ENCODE measurements around the gene AQR. TPM values are rescaled to one million over a fixed set of nuclear protein-coding genes. Genes with fewer than 3 reads are reported as not detected.

The AQR gene
- total RNA-seq: 10 to 100 TPM; 14.9 to 46.9 (median 19.5) TPM

GRCh38 chr15:34969340-34970097 is at the start of gene AQR:
Gene AQR, minus strand, starts transcription at chr15:34969742. Its CDS starts 129 bp downstream, at chr15:34969613.
- 0 to 7% (median 0%) methylated on average over 3 to 27 of the region's 44 CpGs; no CpG with 5 or more reads in 4 of the 10 experiments for WGBS, 10 experiments
- peak within 1 kb of the TSS; percentile 44 to 78 (median 67) for H3K4me3 ChIP-seq
- in situ Hi-C loops (cut with MboI; ENCODE audit: low pct_unique_long_range_greater_than_20kb in 2 of 9, low sequenced_read_pairs in 9 of 9, unreplicated experiment in 9 of 9): no loop called here
- peak; percentile 97 to 100 (median 99) for ATAC-seq (replicated peaks in 6 of 8)
- H3K27ac ChIP-seq: peak within 1 kb of the TSS; percentile 22 to 74
- peaks cover 4 to 7% of the 10 kb centered on the region in 2 donors for H3K4me1 ChIP-seq (replicated peaks in 1 of 2)

GRCh38 chr15:35014241-35014640 is 44.7 kb upstream of the AQR start:
- Histone ChIP-seq H3K27ac (peak overlapping the region; percentile 10 to 86), H3K4me3 (no peak overlapping the region), H3K4me1 (replicated peaks in 1 of 2) (peaks cover 20 to 24% of the 10 kb centered on the region in 2 donors)
- peak in 4 of 8 experiments; percentile 42 to 97 (median 80) for ATAC-seq (replicated peaks in 6 of 8)
- in situ Hi-C loops (cut with MboI; ENCODE audit: low pct_unique_long_range_greater_than_20kb in 2 of 9, low sequenced_read_pairs in 9 of 9, unreplicated experiment in 9 of 9): no loop called here

GRCh38 chr15:35013370-35013769 is 43.8 kb upstream of the AQR start:
- no peak for ATAC-seq (replicated peaks in 6 of 8)
- Histone ChIP-seq H3K27ac (peak overlapping the region; percentile 10 to 86), H3K4me1 (replicated peaks in 1 of 2) (peaks cover 20 to 22% of the 10 kb centered on the region in 2 donors), H3K4me3 (no peak overlapping the region)
- WGBS, 10 experiments: 0 to 92% (median 71%) methylated on average over 2 to 4 of the region's 4 CpGs; no CpG with 5 or more reads in 1 of the 10 experiments
- in situ Hi-C loops (cut with MboI; ENCODE audit: low pct_unique_long_range_greater_than_20kb in 2 of 9, low sequenced_read_pairs in 9 of 9, unreplicated experiment in 9 of 9): no loop called here

DNA sequence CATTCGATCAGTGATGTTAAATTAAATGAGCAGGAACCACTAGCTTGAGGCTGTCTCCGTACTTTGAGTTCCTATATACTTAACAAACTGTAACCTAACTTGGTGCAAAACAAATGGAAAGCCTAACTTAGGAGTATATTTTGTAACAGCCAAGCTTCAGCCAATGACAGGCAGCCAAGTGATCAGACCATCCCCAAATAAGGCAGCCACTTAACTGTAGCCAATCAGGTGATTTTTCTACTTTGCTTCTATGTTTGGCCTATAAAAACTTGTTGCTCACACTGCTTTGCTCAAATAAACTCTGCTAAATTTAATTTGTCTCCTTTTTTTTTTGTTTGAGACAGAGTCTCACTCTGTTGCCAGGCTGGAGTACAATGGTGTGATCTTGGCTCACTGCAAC is 37.9 kb upstream of the AQR start:
- WGBS, 10 experiments: 52 to 100% (median 92%) methylated on average over 2 of the region's 2 CpGs; no CpG with 5 or more reads in 2 of the 10 experiments
- ATAC-seq (replicated peaks in 6 of 8): no peak
- Histone ChIP-seq H3K4me1 (replicated peaks in 1 of 2) (no peaks in the 10 kb centered on the region), H3K4me3 (no peak overlapping the region), H3K27ac (no peak overlapping the region)
- in situ Hi-C loops (cut with MboI; ENCODE audit: low pct_unique_long_range_greater_than_20kb in 2 of 9, low sequenced_read_pairs in 9 of 9, unreplicated experiment in 9 of 9): no loop called here

DNA sequence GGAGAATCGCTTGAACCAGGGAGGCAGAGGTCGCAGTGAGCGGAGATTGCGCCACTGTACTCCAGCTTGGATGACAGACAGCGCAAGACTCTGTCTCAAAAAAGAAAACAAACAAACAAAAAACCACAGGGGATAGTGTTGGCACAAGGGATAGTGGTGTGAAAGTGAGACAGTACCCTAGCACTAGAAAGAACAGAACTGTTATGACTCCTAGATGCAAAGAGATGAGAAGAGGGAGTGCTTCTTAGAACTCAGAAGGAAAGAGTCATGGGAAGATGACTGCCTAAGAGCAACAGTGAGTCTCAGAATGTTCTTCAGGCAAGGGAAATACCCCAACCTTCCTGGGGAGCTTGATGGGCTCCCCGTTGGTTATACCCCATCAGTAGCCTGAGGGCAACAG is 36.4 kb upstream of the AQR start:
- WGBS, 10 experiments: 84 to 100% (median 96%) methylated on average over 4 to 6 of the region's 6 CpGs; no CpG with 5 or more reads in 3 of the 10 experiments
- in situ Hi-C loops (cut with MboI; ENCODE audit: low pct_unique_long_range_greater_than_20kb in 2 of 9, low sequenced_read_pairs in 9 of 9, unreplicated experiment in 9 of 9): no loop called here
- H3K4me1 ChIP-seq (replicated peaks in 1 of 2): peaks cover 0 to 4% of the 10 kb centered on the region in 2 donors
- H3K4me3 ChIP-seq: no peak overlapping the region
- no peak overlapping the region for H3K27ac ChIP-seq
- ATAC-seq (replicated peaks in 6 of 8): no peak

GRCh38 chr15:35003928-35004327 is 34.4 kb upstream of the AQR start:
- Histone ChIP-seq H3K27ac (no peak overlapping the region), H3K4me1 (replicated peaks in 1 of 2) (peaks cover 0 to 4% of the 10 kb centered on the region in 2 donors), H3K4me3 (no peak overlapping the region)
- no peak for ATAC-seq (replicated peaks in 6 of 8)
- in situ Hi-C loops (cut with MboI; ENCODE audit: low pct_unique_long_range_greater_than_20kb in 2 of 9, low sequenced_read_pairs in 9 of 9, unreplicated experiment in 9 of 9): no loop called here
- 46 to 96% (median 78%) methylated on average over 1 to 3 of the region's 3 CpGs for WGBS, 10 experiments

GRCh38 chr15:35000511-35000910 is 31.0 kb upstream of the AQR start:
- WGBS, 10 experiments: 0 to 100% (median 93%) methylated on average over 1 of the region's 1 CpG; no CpG with 5 or more reads in 4 of the 10 experiments
- ATAC-seq (replicated peaks in 6 of 8): peak in 3 of 8 experiments; percentile 30 to 90 (median 72)
- Histone ChIP-seq H3K4me1 (replicated peaks in 1 of 2) (peaks cover 0 to 4% of the 10 kb centered on the region in 2 donors), H3K4me3 (no peak overlapping the region), H3K27ac (no peak overlapping the region)
- in situ Hi-C loops (cut with MboI; ENCODE audit: low pct_unique_long_range_greater_than_20kb in 2 of 9, low sequenced_read_pairs in 9 of 9, unreplicated experiment in 9 of 9): no loop called here

DNA sequence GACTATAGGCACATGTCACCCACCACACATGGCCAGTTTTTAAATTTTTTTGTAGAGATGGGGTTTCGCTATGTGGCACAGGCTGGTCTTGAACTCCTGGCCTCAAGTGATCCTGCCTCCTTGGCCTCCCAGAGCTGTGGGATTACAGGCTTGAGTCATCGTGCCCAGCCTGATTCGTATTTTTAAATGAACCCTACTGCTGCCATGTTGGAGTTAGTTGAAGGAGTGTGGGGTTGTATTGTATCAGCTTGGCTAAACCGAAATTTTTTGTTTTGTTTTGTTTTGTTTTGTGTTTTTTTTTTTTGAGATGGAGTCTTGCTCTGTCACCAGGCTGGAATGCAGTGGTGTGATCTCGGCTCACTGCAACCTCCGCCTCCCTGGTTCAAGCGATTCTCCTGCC is 30.4 kb upstream of the AQR start:
- in situ Hi-C loops (cut with MboI; ENCODE audit: low pct_unique_long_range_greater_than_20kb in 2 of 9, low sequenced_read_pairs in 9 of 9, unreplicated experiment in 9 of 9): loop anchor here in 1 of 9 experiments (10.0 kb wide), 1 partner anchor 55 kb away; no protein-coding TSS in a partner anchor
- peaks cover 0 to 4% of the 10 kb centered on the region in 2 donors for H3K4me1 ChIP-seq (replicated peaks in 1 of 2)
- no peak overlapping the region for H3K4me3 ChIP-seq
- no peak for ATAC-seq (replicated peaks in 6 of 8)
- 20 to 100% (median 100%) methylated on average over 1 to 7 of the region's 7 CpGs; no CpG with 5 or more reads in 3 of the 10 experiments for WGBS, 10 experiments
- no peak overlapping the region for H3K27ac ChIP-seq

DNA sequence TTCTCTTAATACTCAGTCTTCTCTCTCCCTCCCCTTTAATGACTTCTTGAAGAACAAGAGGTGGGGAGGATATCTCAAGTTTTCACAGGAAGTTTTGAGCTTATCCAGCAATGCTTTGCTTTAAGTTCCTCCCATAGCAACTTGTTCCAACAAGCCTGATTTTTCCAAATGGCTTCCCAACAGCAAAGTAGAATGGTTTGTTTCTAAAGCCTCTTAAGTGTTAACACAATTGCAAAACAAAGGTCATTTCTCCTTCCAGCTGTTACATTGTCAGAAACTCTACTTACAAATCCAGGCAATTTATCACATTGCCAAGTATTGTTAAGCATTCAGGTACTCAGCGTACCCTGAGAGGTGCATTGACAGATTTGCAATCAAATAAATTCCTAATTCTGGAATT is 25.4 kb upstream of the AQR start:
- 0 to 100% (median 60%) methylated on average over 1 of the region's 1 CpG; no CpG with 5 or more reads in 3 of the 10 experiments for WGBS, 10 experiments
- Histone ChIP-seq H3K4me3 (no peak overlapping the region), H3K27ac (peak overlapping the region in 1 of 2 donors; percentile 35), H3K4me1 (replicated peaks in 1 of 2) (peaks cover 0 to 5% of the 10 kb centered on the region in 2 donors)
- in situ Hi-C loops (cut with MboI; ENCODE audit: low pct_unique_long_range_greater_than_20kb in 2 of 9, low sequenced_read_pairs in 9 of 9, unreplicated experiment in 9 of 9): loop anchor here in 1 of 9 experiments (10.0 kb wide), 1 partner anchor 60 kb away; no protein-coding TSS in a partner anchor
- no peak for ATAC-seq (replicated peaks in 6 of 8)

GRCh38 chr15:34993877-34994276 is 24.3 kb upstream of the AQR start:
- no peak overlapping the region for H3K4me3 ChIP-seq
- ATAC-seq (replicated peaks in 6 of 8): no peak
- no peak overlapping the region for H3K27ac ChIP-seq
- WGBS, 10 experiments: 83 to 100% (median 89%) methylated on average over 1 to 4 of the region's 4 CpGs; no CpG with 5 or more reads in 1 of the 10 experiments
- H3K4me1 ChIP-seq (replicated peaks in 1 of 2): peaks cover 2 to 5% of the 10 kb centered on the region in 2 donors
- in situ Hi-C loops (cut with MboI; ENCODE audit: low pct_unique_long_range_greater_than_20kb in 2 of 9, low sequenced_read_pairs in 9 of 9, unreplicated experiment in 9 of 9): loop anchor here in 1 of 9 experiments (10.0 kb wide), 1 partner anchor 61 kb away; no protein-coding TSS in a partner anchor

DNA sequence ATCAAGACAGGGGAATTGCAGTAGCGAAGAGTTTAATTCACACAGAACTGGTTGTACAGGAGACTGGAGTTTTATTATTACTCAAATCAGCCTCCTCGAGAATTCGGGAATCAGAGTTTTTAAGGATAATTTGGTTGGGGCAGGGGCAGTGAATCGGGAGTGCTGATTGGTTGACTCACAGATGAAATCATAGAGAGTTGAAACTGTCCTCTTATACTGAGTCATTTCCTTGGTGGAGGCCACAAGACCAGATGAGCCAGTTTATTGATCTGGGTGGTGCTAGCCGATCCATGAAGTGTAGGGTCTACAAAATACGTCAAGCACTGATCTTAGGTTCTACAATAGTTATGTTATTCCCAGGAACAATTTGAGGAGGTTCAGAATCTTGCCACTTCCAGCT is 23.9 kb upstream of the AQR start:
- no peak overlapping the region for H3K4me3 ChIP-seq
- no peak for ATAC-seq (replicated peaks in 6 of 8)

GRCh38 chr15:34988027-34988902 is 18.7 kb upstream of the AQR start, which contains the start of gene ZNF770:
Gene ZNF770, minus strand, starts transcription at chr15:34988287. Its CDS starts 4,853 bp downstream, at chr15:34983434.
- H3K4me3 ChIP-seq: peak within 1 kb of the TSS; percentile 76 to 97 (median 82)
- peaks cover 13 to 21% of the 10 kb centered on the region in 2 donors for H3K4me1 ChIP-seq (replicated peaks in 1 of 2)
- in situ Hi-C loops (cut with MboI; ENCODE audit: low pct_unique_long_range_greater_than_20kb in 2 of 9, low sequenced_read_pairs in 9 of 9, unreplicated experiment in 9 of 9): no loop called here
- WGBS, 10 experiments: 0 to 6% (median 2%) methylated on average over 1 to 12 of the region's 60 CpGs; no CpG with 5 or more reads in 3 of the 10 experiments
- H3K27ac ChIP-seq: peak within 1 kb of the TSS; percentile 95
- peak; percentile 77 to 96 (median 94) for ATAC-seq (replicated peaks in 6 of 8)

More for the DNA sequence above, 23.9 kb upstream of the AQR start:
- 68 to 97% (median 91%) methylated on average over 3 to 6 of the region's 6 CpGs; no CpG with 5 or more reads in 2 of the 10 experiments for WGBS, 10 experiments
- Histone ChIP-seq H3K4me1 (replicated peaks in 1 of 2) (peaks cover 5% of the 10 kb centered on the region in 2 donors), H3K27ac (no peak overlapping the region)
- in situ Hi-C loops (cut with MboI; ENCODE audit: low pct_unique_long_range_greater_than_20kb in 2 of 9, low sequenced_read_pairs in 9 of 9, unreplicated experiment in 9 of 9): loop anchor here in 1 of 9 experiments (10.0 kb wide), 1 partner anchor 61 kb away; no protein-coding TSS in a partner anchor

Data from motor neuron (in vitro differentiated cells).